ENCODE results near the gene CPVL. TPM values are rescaled to one million over a fixed set of nuclear protein-coding genes. Genes with fewer than 3 reads are reported as not detected.

CPVL gene
- polyA plus RNA-seq, 2 of the 4 experiments (the other 2 are of a cell fraction): 0.05 TPM; not detected in 1

GRCh38 chr7:29185613-29186012 is 39.3 kb upstream of the CPVL start:
- H3K9me3 ChIP-seq: no peaks in the 10 kb centered on the region
- H3K4me3 ChIP-seq: no peak overlapping the region
- H3K4me2 ChIP-seq: no peak overlapping the region
- no peak for ATAC-seq
- no peaks in the 10 kb centered on the region; the same call in 2 of the 3 replicates for H3K4me1 ChIP-seq
- no peak overlapping the region for H3K27ac ChIP-seq
- no peak for DNase-seq (ENCODE audit: low read depth in 1 of 2, low spot score in 1 of 2)
- CTCF ChIA-PET: interaction anchor here (1.1 to 7.7 kb wide), 2 partner anchors 221 to 258 kb away, joined by 3 to 83 read pairs; no protein-coding TSS in a partner anchor
- TF ChIP-seq HOXA7 (CRISPR knock-in tag; IDR thresholded peaks at IDR 0.05) (no peak), RARB (CRISPR knock-in tag; IDR thresholded peaks at IDR 0.05) (no peak)
- FAIRE-seq: no peak
- POLR2A ChIA-PET: no interaction called here
- WGBS (ENCODE audit: missing lambda C conversion rate): 15% methylated on average over 6 of the region's 6 CpGs

DNA sequence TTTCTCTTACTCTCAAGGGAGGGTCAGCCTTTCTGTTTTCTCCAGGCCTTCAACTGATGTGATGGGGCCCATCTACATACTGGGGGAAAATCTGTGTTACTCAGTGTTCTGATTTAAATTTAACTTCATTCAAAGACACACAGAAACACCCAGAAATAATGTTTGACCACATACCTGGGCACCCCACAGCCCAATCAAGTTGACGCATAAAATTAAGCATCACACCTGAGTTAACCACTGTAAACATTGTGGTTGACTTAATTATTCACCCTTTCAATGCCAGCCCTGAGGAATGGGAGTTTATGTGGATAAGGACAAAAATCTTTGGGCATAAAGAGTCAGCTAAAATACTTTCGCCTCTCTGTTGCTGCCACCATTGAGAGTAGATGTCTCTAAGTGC is 38.3 kb upstream of the CPVL start:
- FAIRE-seq (no peak), DNase-seq (ENCODE audit: low read depth in 1 of 2, low spot score in 1 of 2) (no peak), ATAC-seq (no peak)
- Histone ChIP-seq H3K4me3 (no peak overlapping the region), H3K4me2 (no peak overlapping the region), H3K4me1 (no peaks in the 10 kb centered on the region), H3K9me3 (no peaks in the 10 kb centered on the region), H3K27ac (no peak overlapping the region)
- ChIA-PET POLR2A (no interaction called here), CTCF (interaction anchor here (1.1 to 7.7 kb wide), 2 partner anchors 222 to 257 kb away, joined by 3 to 83 read pairs; no protein-coding TSS in a partner anchor)
- TF ChIP-seq TFCP2L1 (CRISPR knock-in tag; IDR thresholded peaks at IDR 0.05) (no peak), FOSB (CRISPR knock-in tag; IDR thresholded peaks at IDR 0.05) (no peak), MAX (IDR thresholded peaks at IDR 0.05) (no peak), CBX2 (IDR thresholded peaks at IDR 0.05; ENCODE audit: borderline replicate concordance, low read depth) (no peak), POLR2A (IDR thresholded peaks at IDR 0.05; ENCODE audit: low read length) (no peak), RAD21 (conservative IDR thresholded peaks at IDR 0.05 in 1 of 2, IDR thresholded peaks at IDR 0.05 in 1 of 2) (no peak), JUN (IDR thresholded peaks at IDR 0.05) (no peak), CBX8 (IDR thresholded peaks at IDR 0.05) (no peak), FOSL2 (IDR thresholded peaks at IDR 0.05) (no peak), FOSL2 (CRISPR knock-in tag; IDR thresholded peaks at IDR 0.05) (no peak), EP300 (IDR thresholded peaks at IDR 0.05) (no peak), ATOH8 (CRISPR knock-in tag; IDR thresholded peaks at IDR 0.05; ENCODE audit: low read depth) (no peak), PHF8 (IDR thresholded peaks at IDR 0.05; ENCODE audit: borderline replicate concordance, low read depth) (no peak), CHD2 (IDR thresholded peaks at IDR 0.05; ENCODE audit: low read length, partially characterized antibody) (no peak), MAFK (IDR thresholded peaks at IDR 0.05; ENCODE audit: partially characterized antibody) (no peak), MYC (IDR thresholded peaks at IDR 0.05; ENCODE audit: borderline replicate concordance, low read length) (no peak), BHLHE40 (IDR thresholded peaks at IDR 0.05; ENCODE audit: low read depth, low read length) (no peak), NR3C1 (IDR thresholded peaks at IDR 0.05) (no peak)
- TF ChIP-seq, protein P1, sequence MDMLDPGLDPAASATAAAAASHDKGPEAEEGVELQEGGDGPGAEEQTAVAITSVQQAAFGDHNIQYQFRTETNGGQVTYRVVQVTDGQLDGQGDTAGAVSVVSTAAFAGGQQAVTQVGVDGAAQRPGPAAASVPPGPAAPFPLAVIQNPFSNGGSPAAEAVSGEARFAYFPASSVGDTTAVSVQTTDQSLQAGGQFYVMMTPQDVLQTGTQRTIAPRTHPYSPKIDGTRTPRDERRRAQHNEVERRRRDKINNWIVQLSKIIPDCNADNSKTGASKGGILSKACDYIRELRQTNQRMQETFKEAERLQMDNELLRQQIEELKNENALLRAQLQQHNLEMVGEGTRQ (IDR thresholded peaks at IDR 0.05): no peak
- WGBS (ENCODE audit: missing lambda C conversion rate): 73% methylated on average over 2 of the region's 2 CpGs

DNA sequence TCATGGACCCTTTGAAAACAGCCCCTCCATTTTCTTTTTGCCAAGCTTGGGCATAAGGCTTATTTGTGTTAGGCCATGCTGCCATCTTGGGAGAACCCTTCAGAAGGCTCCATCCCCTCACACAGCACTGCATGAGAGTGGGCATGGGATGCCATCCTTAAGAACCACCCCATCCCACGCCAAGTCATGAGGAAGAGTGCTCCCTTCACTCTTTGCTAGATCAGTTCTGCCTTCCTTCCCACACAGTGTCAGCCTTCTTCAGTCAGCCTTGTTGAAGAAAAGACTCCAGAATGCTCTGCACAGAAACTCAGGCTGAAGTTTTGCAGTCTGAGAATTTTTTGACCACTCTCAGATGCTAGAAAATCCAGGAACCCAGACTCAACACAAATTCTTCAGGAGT is 32.8 kb upstream of the CPVL start:
- DNase-seq (ENCODE audit: low read depth in 1 of 2, low spot score in 1 of 2) (no peak), FAIRE-seq (no peak), ATAC-seq (no peak)
- 0% methylated on average over 1 of the region's 1 CpG for WGBS (ENCODE audit: missing lambda C conversion rate)
- TF ChIP-seq MAZ (IDR thresholded peaks at IDR 0.05; ENCODE audit: borderline replicate concordance, low read depth, low read length): no peak
- TF ChIP-seq HOXB13 (CRISPR knock-in tag; IDR thresholded peaks at IDR 0.05; ENCODE audit: low read depth): no peak
- TF ChIP-seq, protein P2, sequence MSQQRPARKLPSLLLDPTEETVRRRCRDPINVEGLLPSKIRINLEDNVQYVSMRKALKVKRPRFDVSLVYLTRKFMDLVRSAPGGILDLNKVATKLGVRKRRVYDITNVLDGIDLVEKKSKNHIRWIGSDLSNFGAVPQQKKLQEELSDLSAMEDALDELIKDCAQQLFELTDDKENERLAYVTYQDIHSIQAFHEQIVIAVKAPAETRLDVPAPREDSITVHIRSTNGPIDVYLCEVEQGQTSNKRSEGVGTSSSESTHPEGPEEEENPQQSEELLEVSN (IDR thresholded peaks at IDR 0.05; ENCODE audit: borderline replicate concordance, low read depth): no peak
- no peak for TF ChIP-seq ZNF302 (CRISPR knock-in tag; IDR thresholded peaks at IDR 0.05)
- TF ChIP-seq, protein P3, sequence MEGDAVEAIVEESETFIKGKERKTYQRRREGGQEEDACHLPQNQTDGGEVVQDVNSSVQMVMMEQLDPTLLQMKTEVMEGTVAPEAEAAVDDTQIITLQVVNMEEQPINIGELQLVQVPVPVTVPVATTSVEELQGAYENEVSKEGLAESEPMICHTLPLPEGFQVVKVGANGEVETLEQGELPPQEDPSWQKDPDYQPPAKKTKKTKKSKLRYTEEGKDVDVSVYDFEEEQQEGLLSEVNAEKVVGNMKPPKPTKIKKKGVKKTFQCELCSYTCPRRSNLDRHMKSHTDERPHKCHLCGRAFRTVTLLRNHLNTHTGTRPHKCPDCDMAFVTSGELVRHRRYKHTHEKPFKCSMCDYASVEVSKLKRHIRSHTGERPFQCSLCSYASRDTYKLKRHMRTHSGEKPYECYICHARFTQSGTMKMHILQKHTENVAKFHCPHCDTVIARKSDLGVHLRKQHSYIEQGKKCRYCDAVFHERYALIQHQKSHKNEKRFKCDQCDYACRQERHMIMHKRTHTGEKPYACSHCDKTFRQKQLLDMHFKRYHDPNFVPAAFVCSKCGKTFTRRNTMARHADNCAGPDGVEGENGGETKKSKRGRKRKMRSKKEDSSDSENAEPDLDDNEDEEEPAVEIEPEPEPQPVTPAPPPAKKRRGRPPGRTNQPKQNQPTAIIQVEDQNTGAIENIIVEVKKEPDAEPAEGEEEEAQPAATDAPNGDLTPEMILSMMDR (IDR thresholded peaks at IDR 0.05): no peak
- no peak for TF ChIP-seq ZC3H11A (IDR thresholded peaks at IDR 0.05)
- no peak for TF ChIP-seq KDM1A (IDR thresholded peaks at IDR 0.05; ENCODE audit: low read depth)
- no peak for TF ChIP-seq RCOR1 (IDR thresholded peaks at IDR 0.05; ENCODE audit: low read depth, low read length)
- no peak for TF ChIP-seq HDAC2 (IDR thresholded peaks at IDR 0.05)
- TF ChIP-seq, protein P1 (IDR thresholded peaks at IDR 0.05): no peak
- no peak for TF ChIP-seq MAFK (IDR thresholded peaks at IDR 0.05; ENCODE audit: partially characterized antibody)
- no peak for TF ChIP-seq EP300 (IDR thresholded peaks at IDR 0.05)
- TF ChIP-seq CEBPB (IDR thresholded peaks at IDR 0.05): no peak
- no peak for TF ChIP-seq FOSB (CRISPR knock-in tag; IDR thresholded peaks at IDR 0.05)
- TF ChIP-seq FOSL2 (IDR thresholded peaks at IDR 0.05): no peak
- TF ChIP-seq FOSL2 (CRISPR knock-in tag; IDR thresholded peaks at IDR 0.05): no peak
- TF ChIP-seq ESRRA (IDR thresholded peaks at IDR 0.05; ENCODE audit: borderline replicate concordance, low read length): no peak
- Histone ChIP-seq H3K27ac (no peak overlapping the region), H3K4me2 (no peak overlapping the region), H3K4me1 (no peaks in the 10 kb centered on the region), H3K9me3 (no peaks in the 10 kb centered on the region), H3K4me3 (no peak overlapping the region)
- ChIA-PET CTCF (interaction anchor here (2.9 kb wide), 1 partner anchor 11 kb away, joined by 11 read pairs; no protein-coding TSS in a partner anchor), POLR2A (no interaction called here)

Data from A549 (cell line).